ENCODE results near the gene SNAPC1. TPM values are rescaled to one million over a fixed set of nuclear protein-coding genes. Genes with fewer than 3 reads are reported as not detected.

Gene SNAPC1
- total and polyA plus RNA-seq, 2 of the 13 experiments (the other 11 are each of a cell fraction or from before 2014, with no cell fraction given) = 2.6 to 8.5 TPM

DNA sequence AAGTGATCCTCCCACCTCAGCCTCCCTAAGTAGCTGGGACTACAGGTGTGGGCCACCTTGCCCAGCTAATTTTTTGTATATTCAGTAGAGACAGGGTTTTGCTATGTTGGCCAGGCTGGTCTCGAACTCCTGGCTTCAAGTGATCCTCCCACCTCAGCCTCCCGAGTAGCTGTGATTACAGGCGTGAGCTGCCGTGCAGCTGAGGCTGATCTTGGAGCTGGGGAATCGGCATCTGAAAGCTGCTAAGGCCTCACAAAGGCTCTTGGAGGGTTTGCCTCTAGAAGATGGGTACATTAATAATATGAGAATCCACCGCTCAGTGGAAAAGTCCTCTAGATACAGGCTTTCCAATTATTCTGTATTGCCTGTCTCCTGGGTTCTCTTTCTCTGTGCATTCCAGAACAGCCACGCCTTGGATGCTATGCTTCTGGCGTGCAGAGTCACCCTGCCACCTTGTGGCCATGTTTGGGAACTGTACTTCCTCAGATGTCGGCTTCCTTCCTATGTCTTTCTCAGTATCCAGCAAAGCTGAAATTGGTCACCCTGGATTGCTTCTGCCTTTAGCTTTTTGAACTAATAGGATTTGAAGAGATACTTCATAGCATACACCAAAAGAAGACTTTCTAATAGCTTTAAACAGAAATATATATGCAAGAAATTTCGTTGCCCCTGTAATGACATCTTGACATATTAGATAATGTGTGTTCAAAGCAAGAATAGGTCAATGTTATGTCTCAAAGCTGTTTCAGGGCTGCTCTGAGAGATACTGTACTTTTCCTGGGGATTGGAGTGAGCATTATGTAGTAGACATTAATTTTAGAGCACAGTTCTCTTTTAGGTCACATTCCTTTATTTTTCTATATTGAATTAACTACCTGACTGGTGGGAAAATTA, 75.4 kb downstream of the SNAPC1 start (continued):
- TF ChIP-seq, protein P1, sequence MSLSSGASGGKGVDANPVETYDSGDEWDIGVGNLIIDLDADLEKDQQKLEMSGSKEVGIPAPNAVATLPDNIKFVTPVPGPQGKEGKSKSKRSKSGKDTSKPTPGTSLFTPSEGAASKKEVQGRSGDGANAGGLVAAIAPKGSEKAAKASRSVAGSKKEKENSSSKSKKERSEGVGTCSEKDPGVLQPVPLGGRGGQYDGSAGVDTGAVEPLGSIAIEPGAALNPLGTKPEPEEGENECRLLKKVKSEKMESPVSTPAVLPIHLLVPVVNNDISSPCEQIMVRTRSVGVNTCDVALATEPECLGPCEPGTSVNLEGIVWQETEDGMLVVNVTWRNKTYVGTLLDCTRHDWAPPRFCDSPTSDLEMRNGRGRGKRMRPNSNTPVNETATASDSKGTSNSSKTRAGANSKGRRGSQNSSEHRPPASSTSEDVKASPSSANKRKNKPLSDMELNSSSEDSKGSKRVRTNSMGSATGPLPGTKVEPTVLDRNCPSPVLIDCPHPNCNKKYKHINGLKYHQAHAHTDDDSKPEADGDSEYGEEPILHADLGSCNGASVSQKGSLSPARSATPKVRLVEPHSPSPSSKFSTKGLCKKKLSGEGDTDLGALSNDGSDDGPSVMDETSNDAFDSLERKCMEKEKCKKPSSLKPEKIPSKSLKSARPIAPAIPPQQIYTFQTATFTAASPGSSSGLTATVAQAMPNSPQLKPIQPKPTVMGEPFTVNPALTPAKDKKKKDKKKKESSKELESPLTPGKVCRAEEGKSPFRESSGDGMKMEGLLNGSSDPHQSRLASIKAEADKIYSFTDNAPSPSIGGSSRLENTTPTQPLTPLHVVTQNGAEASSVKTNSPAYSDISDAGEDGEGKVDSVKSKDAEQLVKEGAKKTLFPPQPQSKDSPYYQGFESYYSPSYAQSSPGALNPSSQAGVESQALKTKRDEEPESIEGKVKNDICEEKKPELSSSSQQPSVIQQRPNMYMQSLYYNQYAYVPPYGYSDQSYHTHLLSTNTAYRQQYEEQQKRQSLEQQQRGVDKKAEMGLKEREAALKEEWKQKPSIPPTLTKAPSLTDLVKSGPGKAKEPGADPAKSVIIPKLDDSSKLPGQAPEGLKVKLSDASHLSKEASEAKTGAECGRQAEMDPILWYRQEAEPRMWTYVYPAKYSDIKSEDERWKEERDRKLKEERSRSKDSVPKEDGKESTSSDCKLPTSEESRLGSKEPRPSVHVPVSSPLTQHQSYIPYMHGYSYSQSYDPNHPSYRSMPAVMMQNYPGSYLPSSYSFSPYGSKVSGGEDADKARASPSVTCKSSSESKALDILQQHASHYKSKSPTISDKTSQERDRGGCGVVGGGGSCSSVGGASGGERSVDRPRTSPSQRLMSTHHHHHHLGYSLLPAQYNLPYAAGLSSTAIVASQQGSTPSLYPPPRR (CRISPR knock-in tag; IDR thresholded peaks at IDR 0.05; ENCODE audit: borderline replicate concordance) = no peak
- TF ChIP-seq PLRG1 (conservative IDR thresholded peaks at IDR 0.05) (no peak), KAT8 (CRISPR knock-in tag; IDR thresholded peaks at IDR 0.05) (no peak), ZFP41 (CRISPR knock-in tag; IDR thresholded peaks at IDR 0.05; ENCODE audit: borderline replicate concordance) (no peak), ZNF724P (CRISPR knock-in tag; IDR thresholded peaks at IDR 0.05; ENCODE audit: borderline replicate concordance) (no peak)
- TF ChIP-seq, protein P2, sequence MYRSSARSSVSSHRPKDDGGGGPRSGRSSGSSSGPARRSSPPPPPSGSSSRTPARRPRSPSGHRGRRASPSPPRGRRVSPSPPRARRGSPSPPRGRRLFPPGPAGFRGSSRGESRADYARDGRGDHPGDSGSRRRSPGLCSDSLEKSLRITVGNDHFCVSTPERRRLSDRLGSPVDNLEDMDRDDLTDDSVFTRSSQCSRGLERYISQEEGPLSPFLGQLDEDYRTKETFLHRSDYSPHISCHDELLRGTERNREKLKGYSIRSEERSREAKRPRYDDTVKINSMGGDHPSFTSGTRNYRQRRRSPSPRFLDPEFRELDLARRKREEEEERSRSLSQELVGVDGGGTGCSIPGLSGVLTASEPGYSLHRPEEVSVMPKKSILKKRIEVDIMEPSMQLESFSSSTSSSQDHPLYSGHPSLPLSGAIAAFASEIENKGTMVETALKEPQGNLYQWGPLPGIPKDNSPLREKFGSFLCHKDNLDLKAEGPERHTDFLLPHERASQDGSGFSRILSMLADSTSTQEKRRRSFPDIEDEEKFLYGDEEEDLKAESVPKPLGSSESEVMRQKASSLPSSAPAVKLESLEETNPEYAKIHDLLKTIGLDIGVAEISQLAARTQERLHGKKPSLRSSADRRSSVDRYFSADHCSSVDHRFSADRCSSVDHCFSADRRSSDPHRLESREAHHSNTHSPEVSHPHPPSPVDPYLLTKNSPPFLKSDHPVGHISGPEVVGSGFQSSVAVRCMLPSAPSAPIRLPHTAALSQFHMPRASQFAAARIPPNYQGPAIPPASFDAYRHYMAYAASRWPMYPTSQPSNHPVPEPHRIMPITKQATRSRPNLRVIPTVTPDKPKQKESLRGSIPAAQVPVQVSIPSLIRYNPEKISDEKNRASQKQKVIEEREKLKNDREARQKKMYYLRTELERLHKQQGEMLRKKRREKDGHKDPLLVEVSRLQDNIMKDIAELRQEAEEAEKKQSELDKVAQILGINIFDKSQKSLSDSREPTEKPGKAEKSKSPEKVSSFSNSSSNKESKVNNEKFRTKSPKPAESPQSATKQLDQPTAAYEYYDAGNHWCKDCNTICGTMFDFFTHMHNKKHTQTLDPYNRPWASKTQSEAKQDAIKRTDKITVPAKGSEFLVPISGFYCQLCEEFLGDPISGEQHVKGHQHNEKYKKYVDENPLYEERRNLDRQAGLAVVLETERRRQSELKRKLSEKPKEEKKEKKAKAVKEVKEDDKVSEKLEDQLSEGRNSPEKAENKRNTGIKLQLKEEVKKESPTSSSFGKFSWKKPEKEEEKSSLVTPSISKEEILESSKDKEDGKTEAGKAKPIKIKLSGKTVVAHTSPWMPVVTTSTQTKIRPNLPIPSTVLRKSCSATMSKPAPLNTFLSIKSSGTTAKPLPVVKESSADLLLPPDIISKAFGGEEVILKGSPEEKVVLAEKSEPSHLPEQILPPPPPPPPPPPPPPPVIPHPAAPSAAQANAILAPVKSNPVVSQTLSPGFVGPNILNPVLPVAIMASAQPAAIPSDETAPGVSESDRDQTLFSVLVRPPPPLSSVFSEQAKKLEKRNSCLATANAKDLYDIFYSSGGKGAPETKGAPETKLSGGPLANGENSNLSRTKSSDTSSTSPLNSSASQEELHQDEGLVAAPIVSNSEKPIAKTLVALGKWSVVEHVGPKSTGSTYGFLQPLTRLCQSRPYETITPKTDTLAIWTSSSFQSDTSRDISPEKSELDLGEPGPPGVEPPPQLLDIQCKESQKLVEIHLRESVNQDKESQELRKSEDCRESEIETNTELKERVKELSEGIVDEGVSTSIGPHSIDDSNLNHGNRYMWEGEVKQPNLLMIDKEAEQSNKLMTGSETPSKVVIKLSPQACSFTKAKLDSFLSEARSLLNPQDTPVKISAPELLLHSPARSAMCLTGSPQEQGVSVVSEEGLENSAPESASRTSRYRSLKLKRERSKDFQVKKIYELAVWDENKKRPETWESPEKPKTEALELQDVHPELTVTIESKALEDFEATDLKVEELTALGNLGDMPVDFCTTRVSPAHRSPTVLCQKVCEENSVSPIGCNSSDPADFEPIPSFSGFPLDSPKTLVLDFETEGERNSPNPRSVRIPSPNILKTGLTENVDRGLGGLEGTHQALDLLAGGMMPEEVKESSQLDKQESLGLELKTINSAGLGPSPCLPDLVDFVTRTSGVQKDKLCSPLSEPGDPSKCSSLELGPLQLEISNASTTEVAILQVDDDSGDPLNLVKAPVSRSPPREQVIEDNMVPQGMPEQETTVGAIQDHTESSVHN (CRISPR knock-in tag; IDR thresholded peaks at IDR 0.05) = no peak
- TF ChIP-seq, protein P3, sequence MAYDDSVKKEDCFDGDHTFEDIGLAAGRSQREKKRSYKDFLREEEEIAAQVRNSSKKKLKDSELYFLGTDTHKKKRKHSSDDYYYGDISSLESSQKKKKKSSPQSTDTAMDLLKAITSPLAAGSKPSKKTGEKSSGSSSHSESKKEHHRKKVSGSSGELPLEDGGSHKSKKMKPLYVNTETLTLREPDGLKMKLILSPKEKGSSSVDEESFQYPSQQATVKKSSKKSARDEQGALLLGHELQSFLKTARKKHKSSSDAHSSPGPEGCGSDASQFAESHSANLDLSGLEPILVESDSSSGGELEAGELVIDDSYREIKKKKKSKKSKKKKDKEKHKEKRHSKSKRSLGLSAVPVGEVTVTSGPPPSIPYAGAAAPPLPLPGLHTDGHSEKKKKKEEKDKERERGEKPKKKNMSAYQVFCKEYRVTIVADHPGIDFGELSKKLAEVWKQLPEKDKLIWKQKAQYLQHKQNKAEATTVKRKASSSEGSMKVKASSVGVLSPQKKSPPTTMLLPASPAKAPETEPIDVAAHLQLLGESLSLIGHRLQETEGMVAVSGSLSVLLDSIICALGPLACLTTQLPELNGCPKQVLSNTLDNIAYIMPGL (CRISPR knock-in tag; IDR thresholded peaks at IDR 0.05; ENCODE audit: borderline replicate concordance in 1 of 2, low read depth in 1 of 2) = peak in 1 of 2 experiments; percentile 30; a peak in 1 of 4 replicates
